OCI-LY1 (cell line): ENCODE results near the gene UFC1.

Experiments
- CTCF ChIP-seq: fragments of 200-600 bp; sonication (generic), shearing (Covaris generic); IDR thresholded peaks from 2 replicates; pipeline ENCODE4 v1.5.1; 2017; ENCODE audit warnings: mild to moderate bottlenecking, antibody characterized with exemption, low read length, moderate library complexity, mixed read lengths
- EZH2 ChIP-seq: fragments of 200-600 bp; sonication (generic), shearing (Covaris generic); IDR thresholded peaks from 2 replicates; pipeline ENCODE4 v1.8.0; 2017; ENCODE audit warnings: borderline replicate concordance, mixed run types, mild to moderate bottlenecking, antibody characterized with exemption, low read length, moderate library complexity, mixed read lengths

- 0 out of 2 replicates have a peak, but pooled peaks have one; percentile 6 for TF ChIP-seq CTCF
- no peak for TF ChIP-seq EZH2
These were observed 13.1 kb downstream of the UFC1 start for GRCh38 chr1:161166669-161167548.
